ENCODE measurements around the gene DOK3. TPM values are rescaled to one million over a fixed set of nuclear protein-coding genes. Genes with fewer than 3 reads are reported as not detected.

The DOK3 gene
- total and polyA plus RNA-seq, 2 experiments from 2014 or later: 2.2 to 11.1 TPM

DNA sequence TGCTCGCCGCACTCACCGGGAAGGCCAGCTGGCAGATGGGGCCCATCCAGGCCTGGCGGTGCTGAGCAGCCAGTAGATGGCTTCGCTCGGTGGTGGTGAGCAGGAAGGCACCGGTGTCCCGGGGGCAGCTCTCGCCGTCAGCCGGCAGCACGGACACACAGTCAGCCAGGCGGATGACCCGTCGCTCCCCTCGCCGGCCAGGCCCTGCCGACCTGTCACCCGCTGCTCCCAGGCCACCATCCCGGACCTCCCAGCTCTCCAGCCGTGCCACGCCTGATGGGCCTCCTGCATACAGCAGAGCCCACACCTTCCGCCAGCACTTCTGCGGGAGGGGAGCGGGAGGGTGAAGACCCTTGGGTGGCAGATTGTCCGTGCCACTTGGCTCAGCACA, 1.4 kb downstream of the DOK3 start:
- ATAC-seq (no peak), DNase-seq (ENCODE audit: low spot score) (no peak)
- Histone ChIP-seq H3K4me2 (no peak overlapping the region), H3K4me1 (ENCODE audit: insufficient read depth) (peaks cover 15% of the 10 kb centered on the region), H3F3A (replicated peaks; ENCODE audit: low read depth) (peaks cover 5% of the 10 kb centered on the region; the same call in 1 of the 2 replicates), H3K27ac (ENCODE audit: low read depth) (no peak overlapping the region), H3K4me3 (no peak overlapping the region), H3K36me3 (ENCODE audit: insufficient read depth) (no peaks in the 10 kb centered on the region), H4K20me1 (replicated peaks; ENCODE audit: insufficient read depth) (no peaks in the 10 kb centered on the region; the same call in 1 of the 2 replicates), H3K79me2 (replicated peaks; ENCODE audit: insufficient read depth) (no peaks in the 10 kb centered on the region), H3K9me2 (ENCODE audit: insufficient read depth) (no peaks in the 10 kb centered on the region), H3K27me3 (ENCODE audit: insufficient read depth) (no peaks in the 10 kb centered on the region), H2AFZ (no peak overlapping the region)
- H3K4me1 Mint-ChIP-seq: peaks cover 22% of the 10 kb centered on the region
- no peak overlapping the region for H3K4me3 Mint-ChIP-seq
- H3K36me3 Mint-ChIP-seq (ENCODE audit: low read depth): peaks cover 46% of the 10 kb centered on the region
- peaks cover 2% of the 10 kb centered on the region; the same call in 1 of the 3 replicates for H3K9me3 Mint-ChIP-seq
- TF ChIP-seq, protein P1, sequence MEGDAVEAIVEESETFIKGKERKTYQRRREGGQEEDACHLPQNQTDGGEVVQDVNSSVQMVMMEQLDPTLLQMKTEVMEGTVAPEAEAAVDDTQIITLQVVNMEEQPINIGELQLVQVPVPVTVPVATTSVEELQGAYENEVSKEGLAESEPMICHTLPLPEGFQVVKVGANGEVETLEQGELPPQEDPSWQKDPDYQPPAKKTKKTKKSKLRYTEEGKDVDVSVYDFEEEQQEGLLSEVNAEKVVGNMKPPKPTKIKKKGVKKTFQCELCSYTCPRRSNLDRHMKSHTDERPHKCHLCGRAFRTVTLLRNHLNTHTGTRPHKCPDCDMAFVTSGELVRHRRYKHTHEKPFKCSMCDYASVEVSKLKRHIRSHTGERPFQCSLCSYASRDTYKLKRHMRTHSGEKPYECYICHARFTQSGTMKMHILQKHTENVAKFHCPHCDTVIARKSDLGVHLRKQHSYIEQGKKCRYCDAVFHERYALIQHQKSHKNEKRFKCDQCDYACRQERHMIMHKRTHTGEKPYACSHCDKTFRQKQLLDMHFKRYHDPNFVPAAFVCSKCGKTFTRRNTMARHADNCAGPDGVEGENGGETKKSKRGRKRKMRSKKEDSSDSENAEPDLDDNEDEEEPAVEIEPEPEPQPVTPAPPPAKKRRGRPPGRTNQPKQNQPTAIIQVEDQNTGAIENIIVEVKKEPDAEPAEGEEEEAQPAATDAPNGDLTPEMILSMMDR (conservative IDR thresholded peaks at IDR 0.05; ENCODE audit: low read depth in 2 of 2): no peak
- TF ChIP-seq, protein P2, sequence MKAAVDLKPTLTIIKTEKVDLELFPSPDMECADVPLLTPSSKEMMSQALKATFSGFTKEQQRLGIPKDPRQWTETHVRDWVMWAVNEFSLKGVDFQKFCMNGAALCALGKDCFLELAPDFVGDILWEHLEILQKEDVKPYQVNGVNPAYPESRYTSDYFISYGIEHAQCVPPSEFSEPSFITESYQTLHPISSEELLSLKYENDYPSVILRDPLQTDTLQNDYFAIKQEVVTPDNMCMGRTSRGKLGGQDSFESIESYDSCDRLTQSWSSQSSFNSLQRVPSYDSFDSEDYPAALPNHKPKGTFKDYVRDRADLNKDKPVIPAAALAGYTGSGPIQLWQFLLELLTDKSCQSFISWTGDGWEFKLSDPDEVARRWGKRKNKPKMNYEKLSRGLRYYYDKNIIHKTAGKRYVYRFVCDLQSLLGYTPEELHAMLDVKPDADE (IDR thresholded peaks at IDR 0.05): no peak
- TF ChIP-seq EZH2phosphoT487 (IDR thresholded peaks at IDR 0.05; ENCODE audit: unreplicated experiment) (no peak), JUNB (IDR thresholded peaks at IDR 0.05; ENCODE audit: unreplicated experiment) (no peak), CREB1 (CRISPR knock-in tag; IDR thresholded peaks at IDR 0.05; ENCODE audit: low read depth) (no peak), ZNF114 (CRISPR knock-in tag; IDR thresholded peaks at IDR 0.05) (no peak), POLR2AphosphoS5 (IDR thresholded peaks at IDR 0.05; ENCODE audit: low read depth) (no peak), STAT1 (IDR thresholded peaks at IDR 0.05; ENCODE audit: unreplicated experiment) (no peak), EZH2 (IDR thresholded peaks at IDR 0.05; ENCODE audit: low read depth, unreplicated experiment) (no peak)
- TF ChIP-seq, protein P3, sequence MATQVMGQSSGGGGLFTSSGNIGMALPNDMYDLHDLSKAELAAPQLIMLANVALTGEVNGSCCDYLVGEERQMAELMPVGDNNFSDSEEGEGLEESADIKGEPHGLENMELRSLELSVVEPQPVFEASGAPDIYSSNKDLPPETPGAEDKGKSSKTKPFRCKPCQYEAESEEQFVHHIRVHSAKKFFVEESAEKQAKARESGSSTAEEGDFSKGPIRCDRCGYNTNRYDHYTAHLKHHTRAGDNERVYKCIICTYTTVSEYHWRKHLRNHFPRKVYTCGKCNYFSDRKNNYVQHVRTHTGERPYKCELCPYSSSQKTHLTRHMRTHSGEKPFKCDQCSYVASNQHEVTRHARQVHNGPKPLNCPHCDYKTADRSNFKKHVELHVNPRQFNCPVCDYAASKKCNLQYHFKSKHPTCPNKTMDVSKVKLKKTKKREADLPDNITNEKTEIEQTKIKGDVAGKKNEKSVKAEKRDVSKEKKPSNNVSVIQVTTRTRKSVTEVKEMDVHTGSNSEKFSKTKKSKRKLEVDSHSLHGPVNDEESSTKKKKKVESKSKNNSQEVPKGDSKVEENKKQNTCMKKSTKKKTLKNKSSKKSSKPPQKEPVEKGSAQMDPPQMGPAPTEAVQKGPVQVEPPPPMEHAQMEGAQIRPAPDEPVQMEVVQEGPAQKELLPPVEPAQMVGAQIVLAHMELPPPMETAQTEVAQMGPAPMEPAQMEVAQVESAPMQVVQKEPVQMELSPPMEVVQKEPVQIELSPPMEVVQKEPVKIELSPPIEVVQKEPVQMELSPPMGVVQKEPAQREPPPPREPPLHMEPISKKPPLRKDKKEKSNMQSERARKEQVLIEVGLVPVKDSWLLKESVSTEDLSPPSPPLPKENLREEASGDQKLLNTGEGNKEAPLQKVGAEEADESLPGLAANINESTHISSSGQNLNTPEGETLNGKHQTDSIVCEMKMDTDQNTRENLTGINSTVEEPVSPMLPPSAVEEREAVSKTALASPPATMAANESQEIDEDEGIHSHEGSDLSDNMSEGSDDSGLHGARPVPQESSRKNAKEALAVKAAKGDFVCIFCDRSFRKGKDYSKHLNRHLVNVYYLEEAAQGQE (IDR thresholded peaks at IDR 0.05; ENCODE audit: unreplicated experiment): no peak
- no peak overlapping the region for H3K27ac Mint-ChIP-seq
- H3K27me3 Mint-ChIP-seq (ENCODE audit: insufficient read depth, low read depth, poor library complexity): peaks cover 14% of the 10 kb centered on the region
